ENCODE data around the gene TMEM255B. TPM values are rescaled to one million over a fixed set of nuclear protein-coding genes. Genes with fewer than 3 reads are reported as not detected.

TMEM255B gene
- total RNA-seq, 1 donor from 2014 or later = 8.4 TPM

- Mint-ChIP-seq H3K4me1 (ENCODE audit: low read depth, unreplicated experiment) (peaks cover 3% of the 10 kb centered on the region), H3K27ac (ENCODE audit: unreplicated experiment) (no peak overlapping the region), H3K4me3 (ENCODE audit: unreplicated experiment) (no peak overlapping the region), H3K27me3 (ENCODE audit: low read depth, unreplicated experiment) (peaks cover 39% of the 10 kb centered on the region), H3K36me3 (ENCODE audit: low read depth, unreplicated experiment) (peaks cover 17% of the 10 kb centered on the region), H3K9me3 (ENCODE audit: unreplicated experiment) (peaks cover 14% of the 10 kb centered on the region)
- no peak overlapping the region for H3K4me2 ChIP-seq (ENCODE audit: low read length)
- no peak overlapping the region for H2AFZ ChIP-seq (ENCODE audit: low read depth, low read length)
- H3K79me2 ChIP-seq (ENCODE audit: insufficient read depth, low read length) = no peaks in the 10 kb centered on the region
- no peak for DNase-seq (ENCODE audit: low read depth)
- no peaks in the 10 kb centered on the region for H3K4me1 ChIP-seq (ENCODE audit: insufficient read depth, low read length)
- TF ChIP-seq EZH2 (IDR thresholded peaks at IDR 0.05; ENCODE audit: insufficient read depth, low read length) (no peak), CTCF (IDR thresholded peaks at IDR 0.05; ENCODE audit: insufficient read depth, low read depth, low read length) (no peak)
- H4K20me1 ChIP-seq (ENCODE audit: insufficient read depth, low read length) = no peaks in the 10 kb centered on the region
- no peak overlapping the region for H3K9ac ChIP-seq (ENCODE audit: low read length)
- H3K36me3 ChIP-seq (ENCODE audit: insufficient read depth, low read length) = no peaks in the 10 kb centered on the region
- peaks cover 4% of the 10 kb centered on the region for H3K27me3 ChIP-seq (ENCODE audit: insufficient read depth, low read length)
- peaks cover 9% of the 10 kb centered on the region for H3K9me3 ChIP-seq (ENCODE audit: insufficient read depth, low read depth, low read length)
- H3K4me3 ChIP-seq (ENCODE audit: insufficient read depth, low read depth, low read length) = no peak overlapping the region
- FAIRE-seq = no peak
- H3K27ac ChIP-seq (ENCODE audit: low read depth, low read length) = no peak overlapping the region
Observed at GRCh38 chr13:113768018-113768905, 9.2 kb downstream of the TMEM255B start.

- H3K27ac ChIP-seq (ENCODE audit: low read depth, low read length) = no peak overlapping the region
- no peak overlapping the region for H3K27ac Mint-ChIP-seq (ENCODE audit: unreplicated experiment)
- H3K27me3 Mint-ChIP-seq (ENCODE audit: low read depth, unreplicated experiment) = peaks cover 35% of the 10 kb centered on the region
- H3K4me3 Mint-ChIP-seq (ENCODE audit: unreplicated experiment) = no peak overlapping the region
- TF ChIP-seq EZH2 (IDR thresholded peaks at IDR 0.05; ENCODE audit: insufficient read depth, low read length) = no peak
- no peak for TF ChIP-seq CTCF (IDR thresholded peaks at IDR 0.05; ENCODE audit: insufficient read depth, low read depth, low read length)
- H3K4me1 ChIP-seq (ENCODE audit: insufficient read depth, low read length) = no peaks in the 10 kb centered on the region
- no peak overlapping the region for H3K9ac ChIP-seq (ENCODE audit: low read length)
- no peaks in the 10 kb centered on the region for H4K20me1 ChIP-seq (ENCODE audit: insufficient read depth, low read length)
- peaks cover 3% of the 10 kb centered on the region for H3K4me1 Mint-ChIP-seq (ENCODE audit: low read depth, unreplicated experiment)
- peaks cover 9% of the 10 kb centered on the region for H3K9me3 ChIP-seq (ENCODE audit: insufficient read depth, low read depth, low read length)
- H3K36me3 ChIP-seq (ENCODE audit: insufficient read depth, low read length) = no peaks in the 10 kb centered on the region
- H3K4me2 ChIP-seq (ENCODE audit: low read length) = no peak overlapping the region
- H2AFZ ChIP-seq (ENCODE audit: low read depth, low read length) = no peak overlapping the region
- FAIRE-seq (no peak), DNase-seq (ENCODE audit: low read depth) (no peak)
- H3K79me2 ChIP-seq (ENCODE audit: insufficient read depth, low read length) = no peaks in the 10 kb centered on the region
- H3K36me3 Mint-ChIP-seq (ENCODE audit: low read depth, unreplicated experiment) = peaks cover 17% of the 10 kb centered on the region
- H3K27me3 ChIP-seq (ENCODE audit: insufficient read depth, low read length) = no peaks in the 10 kb centered on the region
- no peak overlapping the region for H3K4me3 ChIP-seq (ENCODE audit: insufficient read depth, low read depth, low read length)
- H3K9me3 Mint-ChIP-seq (ENCODE audit: unreplicated experiment) = peaks cover 15% of the 10 kb centered on the region
Observed at GRCh38 chr13:113769106-113769505, 10.1 kb downstream of the TMEM255B start.

GRCh38 chr13:113769881-113770280, 10.9 kb downstream of the TMEM255B start:
- no peak for FAIRE-seq
- peaks cover 3% of the 10 kb centered on the region for H3K4me1 Mint-ChIP-seq (ENCODE audit: low read depth, unreplicated experiment)

More at GRCh38 chr13:113769881-113770280, 10.9 kb downstream of the TMEM255B start:
- H3K36me3 Mint-ChIP-seq (ENCODE audit: low read depth, unreplicated experiment) = peaks cover 17% of the 10 kb centered on the region
- peaks cover 33% of the 10 kb centered on the region for H3K27me3 Mint-ChIP-seq (ENCODE audit: low read depth, unreplicated experiment)
- Histone ChIP-seq H3K27me3 (ENCODE audit: insufficient read depth, low read length) (no peaks in the 10 kb centered on the region), H3K4me1 (ENCODE audit: insufficient read depth, low read length) (no peaks in the 10 kb centered on the region), H3K9ac (ENCODE audit: low read length) (no peak overlapping the region), H3K36me3 (ENCODE audit: insufficient read depth, low read length) (no peaks in the 10 kb centered on the region), H2AFZ (ENCODE audit: low read depth, low read length) (no peak overlapping the region), H3K27ac (ENCODE audit: low read depth, low read length) (no peak overlapping the region), H4K20me1 (ENCODE audit: insufficient read depth, low read length) (no peaks in the 10 kb centered on the region), H3K4me2 (ENCODE audit: low read length) (no peak overlapping the region), H3K4me3 (ENCODE audit: insufficient read depth, low read depth, low read length) (no peak overlapping the region), H3K79me2 (ENCODE audit: insufficient read depth, low read length) (no peaks in the 10 kb centered on the region), H3K9me3 (ENCODE audit: insufficient read depth, low read depth, low read length) (peaks cover 9% of the 10 kb centered on the region)
- H3K27ac Mint-ChIP-seq (ENCODE audit: unreplicated experiment) = no peak overlapping the region
- H3K4me3 Mint-ChIP-seq (ENCODE audit: unreplicated experiment) = no peak overlapping the region
- peaks cover 15% of the 10 kb centered on the region for H3K9me3 Mint-ChIP-seq (ENCODE audit: unreplicated experiment)
- TF ChIP-seq EZH2 (IDR thresholded peaks at IDR 0.05; ENCODE audit: insufficient read depth, low read length) (no peak), CTCF (IDR thresholded peaks at IDR 0.05; ENCODE audit: insufficient read depth, low read depth, low read length) (no peak)
- no peak for DNase-seq (ENCODE audit: low read depth)
